Measurements from ENCODE around the gene NIPSNAP2. TPM values are rescaled to one million over a fixed set of nuclear protein-coding genes. Genes with fewer than 3 reads are reported as not detected.
A peak's percentile ranks its signal among the peaks of the same experiment; 100 is the strongest.

Gene NIPSNAP2
- 10 to 100 TPM; 51.8 to 80.6 (median 69.9) TPM for total RNA-seq

- Histone ChIP-seq H3K27me3 (no peaks in the 10 kb centered on the region), H3K36me3 (no peaks in the 10 kb centered on the region), H3K27ac (peak within 1 kb of the TSS; percentile 95 to 97), H3K9me3 (no peaks in the 10 kb centered on the region), H3K4me3 (peak within 1 kb of the TSS; percentile 43 to 51), H3K4me1 (peaks cover 0 to 3% of the 10 kb centered on the region in 2 donors)
- peak; percentile 43 to 71 for DNase-seq
- intact Hi-C loops (cut with DNase I; ENCODE audit: low total_unique reads): loop anchor here (5.0 kb wide), 1 partner anchor 322 kb away; no protein-coding TSS in a partner anchor
- TF ChIP-seq CTCF (IDR thresholded peaks at IDR 0.05) (peak in 3 of 4 experiments; percentile 68 to 97 (median 89)), POLR2A (IDR thresholded peaks at IDR 0.05) (peak in 1 of 2 donors; percentile 65)
Observed at GRCh38 chr7:55964261-55965099, at the start of gene NIPSNAP2. Gene NIPSNAP2 (plus strand): TSS chr7:55964585. CDS start chr7:55964610, 25 bp downstream.

- no peaks in the 10 kb centered on the region for H3K36me3 ChIP-seq
- intact Hi-C loops (cut with DNase I; ENCODE audit: low total_unique reads): no loop called here
- TF ChIP-seq POLR2A (IDR thresholded peaks at IDR 0.05) (no peak), CTCF (IDR thresholded peaks at IDR 0.05) (no peak)
- no peak overlapping the region for H3K27ac ChIP-seq
- no peaks in the 10 kb centered on the region for H3K9me3 ChIP-seq
- H3K27me3 ChIP-seq: no peaks in the 10 kb centered on the region
- H3K4me1 ChIP-seq: no peaks in the 10 kb centered on the region
- no peak for DNase-seq
- no peak overlapping the region for H3K4me3 ChIP-seq
Observed at GRCh38 chr7:55917771-55918170, 46.6 kb upstream of the NIPSNAP2 start.

- no peak overlapping the region for H3K4me3 ChIP-seq
- no peak overlapping the region for H3K27ac ChIP-seq
- H3K27me3 ChIP-seq: no peaks in the 10 kb centered on the region
- intact Hi-C loops (cut with DNase I; ENCODE audit: low total_unique reads): no loop called here
- no peak for DNase-seq
- TF ChIP-seq CTCF (IDR thresholded peaks at IDR 0.05): no peak
- no peak for TF ChIP-seq POLR2A (IDR thresholded peaks at IDR 0.05)
- no peaks in the 10 kb centered on the region for H3K36me3 ChIP-seq
- H3K9me3 ChIP-seq: no peaks in the 10 kb centered on the region
- H3K4me1 ChIP-seq: no peaks in the 10 kb centered on the region
Observed at GRCh38 chr7:55928006-55928767, 36.2 kb upstream of the NIPSNAP2 start.

- Histone ChIP-seq H3K36me3 (no peaks in the 10 kb centered on the region), H3K9me3 (no peaks in the 10 kb centered on the region), H3K4me3 (no peak overlapping the region), H3K27me3 (no peaks in the 10 kb centered on the region), H3K4me1 (no peaks in the 10 kb centered on the region), H3K27ac (no peak overlapping the region)
- DNase-seq: no peak
- intact Hi-C loops (cut with DNase I; ENCODE audit: low total_unique reads): no loop called here
- TF ChIP-seq POLR2A (IDR thresholded peaks at IDR 0.05) (no peak), CTCF (IDR thresholded peaks at IDR 0.05) (no peak)
Observed at GRCh38 chr7:55931421-55932151, 32.8 kb upstream of the NIPSNAP2 start.
